Ovary (tissue), 9 donors: ENCODE measurements around the gene C4orf50. TPM values are rescaled to one million over a fixed set of nuclear protein-coding genes. Genes with fewer than 3 reads are reported as not detected.

Source experiments
- DNase-seq, 5 donors: peaks; one replicate each; pipeline ENCODE4 v3.0.0-alpha.2; 2019 to 2020
- H3K27ac ChIP-seq, 2 donors: fragments of 200-600 bp; one replicate each; pipeline versions ENCODE4 v1.5.1 to v1.8.0; 2019 to 2022
- H3K27me3 ChIP-seq: fragments of 200-600 bp; one replicate; pipeline ENCODE4 v1.8.0; 2022
- H3K36me3 ChIP-seq: fragments of 200-600 bp; sonication (generic); one replicate; pipeline ENCODE4 v1.5.1; 2019
- H3K4me1 ChIP-seq: one replicate; pipeline ENCODE4 v1.8.1; 2013; ENCODE audit warnings: mild to moderate bottlenecking, moderate library complexity; ENCODE audit not compliant: insufficient read depth
- H3K4me3 ChIP-seq: fragments of 200-600 bp; sonication (generic); one replicate; pipeline ENCODE4 v1.5.1; 2017
- H3K9me3 ChIP-seq, 2 donors: fragments of 200-600 bp in 1 of 2; sonication (generic) in 1 of 2; one replicate each; pipeline versions ENCODE4 v1.5.1 to v1.8.1; 2013 to 2019; ENCODE audit warnings: mild to moderate bottlenecking in 1 of 2, moderate library complexity in 1 of 2
- CTCF ChIP-seq, 3 donors: fragments of 450-650 bp in 2 of 3; fragments of 200-600 bp in 1 of 3; IDR thresholded peaks; one replicate each; pipeline versions ENCODE4 v1.5.1 to v1.8.0; 2016 to 2022; ENCODE audit warnings: antibody characterized with exemption in 3 of 3, mild to moderate bottlenecking in 1 of 3
- EP300 ChIP-seq: sonication (generic); formaldehyde crosslinking; IDR thresholded peaks from one replicate; pipeline ENCODE4 v1.6.1; 2017; ENCODE audit warnings: antibody characterized with exemption
- POLR2A ChIP-seq: fragments of 450-650 bp; IDR thresholded peaks from one replicate; pipeline ENCODE4 v1.6.1; 2017; ENCODE audit warnings: antibody characterized with exemption, mild to moderate bottlenecking, moderate library complexity
- WGBS, 3 donors: extraction: QIAGEN DNeasy Blood & Tissue Kit in 1 of 3; methylation state at CpG; one replicate each; pipeline versions ENCODE4 v1.1.5 to v1.1.7; 2013 to 2017; 5-methylcytosine and 5-hydroxymethylcytosine counted together
- intact Hi-C, 4 donors: fragments of 100-400 bp; cut with DNase I; formaldehyde crosslinking; loops; one replicate each; pipeline versions ENCODE4 v1.11.0 to v1.15.1; 2022 to 2023
- polyA plus RNA-seq, 2 donors: library from polyadenylated mRNA; stranded (reverse); fragments of 200-250 nt in 1 of 2; fragments of 350-450 nt in 1 of 2; fragmentation: Illumina TruSeq in 1 of 2; extraction: RNeasy Lipid Tissue Mini Kit (QIAGEN cat#74804) in 1 of 2; gene quantifications; one replicate each; pipeline ENCODE4 v1.2.3, GENCODE V29; 2013 to 2014
- total RNA-seq, 7 donors: library from RNA; depleted of rRNA in 2 of 7; stranded (reverse); fragments of >200 nt in 2 of 7; fragmentation: NEBNext Ultra II Directional in 3 of 7; extraction: Animal tissue kit (Norgen Biotek cat#: 25700) in 3 of 7; gene quantifications; one replicate each; pipeline versions ENCODE4 v1.1.0 to v1.2.4, GENCODE V29; 2016 to 2023
- donor health status: DM: no; HTN: no; CAD: no; lungs with moderate emphysema.
- donor health status: DM: no; HTN: no; CAD: no.
- donor health status: Bipolar disorder and iron deficiency.
- donor health status: DM: yes; HTN: yes; CAD: no.
- donor health status: DM: no; HTN: no; CAD: no.
- donor health status: DM: yes; HTN: yes; CAD: no.

The C4orf50 gene
- total and polyA plus RNA-seq, 9 donors: 0.04 to 0.35 (median 0.12) TPM

- DNase-seq: no peak
- H3K27me3 ChIP-seq: no peaks in the 10 kb centered on the region
- TF ChIP-seq EP300: no peak
- TF ChIP-seq CTCF (IDR thresholded peaks at IDR 0.05): no peak
- TF ChIP-seq POLR2A: no peak
- H3K4me1 ChIP-seq: no peaks in the 10 kb centered on the region
- no peak overlapping the region for H3K4me3 ChIP-seq
- intact Hi-C loops: no loop called here
- no peak overlapping the region for H3K27ac ChIP-seq
- WGBS, 3 donors: 51 to 77% (median 62%) methylated on average over 10 of the region's 10 CpGs
- H3K9me3 ChIP-seq: no peaks in the 10 kb centered on the region
- H3K36me3 ChIP-seq: no peaks in the 10 kb centered on the region
Observed at GRCh38 chr4:6023731-6024130, 5.5 kb upstream of the C4orf50 start.

- Histone ChIP-seq H3K4me3 (no peak overlapping the region), H3K27ac (no peak overlapping the region), H3K36me3 (no peaks in the 10 kb centered on the region), H3K9me3 (no peaks in the 10 kb centered on the region), H3K27me3 (no peaks in the 10 kb centered on the region), H3K4me1 (no peaks in the 10 kb centered on the region)
- WGBS, 3 donors: 58 to 81% (median 72%) methylated on average over 17 to 30 of the region's 30 CpGs
- intact Hi-C loops: no loop called here
- TF ChIP-seq POLR2A: no peak
- TF ChIP-seq EP300: no peak
- TF ChIP-seq CTCF (IDR thresholded peaks at IDR 0.05): no peak
- no peak for DNase-seq
Observed at GRCh38 chr4:6022607-6023288, 4.5 kb upstream of the C4orf50 start.

- intact Hi-C loops: no loop called here
- TF ChIP-seq EP300: no peak
- no peak for TF ChIP-seq POLR2A
- TF ChIP-seq CTCF (IDR thresholded peaks at IDR 0.05): no peak
- WGBS, 3 donors: 82 to 89% (median 84%) methylated on average over 19 to 20 of the region's 20 CpGs
- H3K27ac ChIP-seq: no peak overlapping the region
- no peaks in the 10 kb centered on the region for H3K4me1 ChIP-seq
- no peaks in the 10 kb centered on the region for H3K27me3 ChIP-seq
- H3K9me3 ChIP-seq: no peaks in the 10 kb centered on the region
- no peak overlapping the region for H3K4me3 ChIP-seq
- H3K36me3 ChIP-seq: no peaks in the 10 kb centered on the region
- DNase-seq: no peak
Observed at GRCh38 chr4:6021831-6022606, 3.8 kb upstream of the C4orf50 start.

- Histone ChIP-seq H3K4me1 (no peaks in the 10 kb centered on the region), H3K27me3 (no peaks in the 10 kb centered on the region), H3K36me3 (no peaks in the 10 kb centered on the region), H3K9me3 (no peaks in the 10 kb centered on the region), H3K4me3 (no peak overlapping the region), H3K27ac (no peak overlapping the region)
- no peak for TF ChIP-seq EP300
- TF ChIP-seq POLR2A: no peak
- TF ChIP-seq CTCF (IDR thresholded peaks at IDR 0.05): no peak
- DNase-seq: no peak
- WGBS, 3 donors: 87 to 95% (median 91%) methylated on average over 8 of the region's 8 CpGs
- intact Hi-C loops: no loop called here
Observed at GRCh38 chr4:6020613-6021012, 2.4 kb upstream of the C4orf50 start.
